ENCODE measurements around the gene MFAP4. TPM values are rescaled to one million over a fixed set of nuclear protein-coding genes. Genes with fewer than 3 reads are reported as not detected.

MFAP4 gene
- total RNA-seq, 5 donors from 2014 or later (not counting 1 experiment from before 2014, with no cell fraction given): 0.18 to 0.63 (median 0.46) TPM; not detected in 2

DNA sequence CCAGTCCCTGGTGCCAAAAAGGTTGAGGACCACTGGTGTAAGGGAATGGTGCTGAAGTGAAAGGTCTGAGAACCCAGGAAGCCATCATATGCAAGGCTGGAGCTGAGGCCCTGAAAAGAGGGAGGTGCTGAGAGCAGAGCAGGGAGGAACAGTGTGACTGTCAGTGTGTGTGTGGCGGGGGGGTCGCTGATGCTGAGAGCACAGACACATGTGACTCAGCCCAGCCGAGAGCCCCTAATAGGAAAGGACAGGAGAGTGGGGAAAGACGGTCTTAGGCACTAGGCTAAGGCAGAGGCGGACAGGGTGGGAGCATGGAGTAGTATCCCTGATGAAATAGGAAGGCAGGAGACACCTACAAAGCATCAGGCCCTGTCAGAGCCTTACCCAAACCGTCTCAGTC lies 25.7 kb downstream of the MFAP4 start:
- DNase-seq: no peak
- H3K4me1 Mint-ChIP-seq: peaks cover 0 to 10% (median 7%) of the 10 kb centered on the region in 3 donors
- CTCF ChIA-PET: interaction anchor here in 1 of 2 donors (0.6 kb wide), 1 partner anchor 110 kb away, joined by 4 read pairs; no protein-coding TSS in a partner anchor
- Histone ChIP-seq H3K9me3 (no peaks in the 10 kb centered on the region), H3K27me3 (replicated peaks in 1 of 2; ENCODE audit: control insufficient read depth in 2 of 2, extremely low read depth in 1 of 2, insufficient read depth in 2 of 2, low read length in 1 of 2) (peaks cover 0 to 35% of the 10 kb centered on the region in 2 experiments), H3K4me3 (ENCODE audit: control insufficient read depth in 1 of 2, extremely low read depth in 1 of 2, low read length in 1 of 2) (no peak overlapping the region), H3K36me3 (ENCODE audit: control insufficient read depth in 2 of 2, extremely low read depth in 1 of 2, insufficient read depth in 1 of 2, low read length in 1 of 2) (no peaks in the 10 kb centered on the region), H3K27ac (ENCODE audit: low read length) (no peak overlapping the region), H3K4me1 (ENCODE audit: control insufficient read depth in 1 of 2, extremely low read depth in 1 of 2, insufficient read depth in 2 of 2, low read length in 2 of 2) (peaks cover 0 to 14% of the 10 kb centered on the region in 2 experiments)
- no peaks in the 10 kb centered on the region for H3K36me3 Mint-ChIP-seq
- no peak for ATAC-seq (replicated peaks in 1 of 4)
- H3K27me3 Mint-ChIP-seq: peaks cover 10 to 21% of the 10 kb centered on the region in 2 donors
- peak overlapping the region; percentile 38 to 73 (median 45) for H3K4me3 Mint-ChIP-seq
- no peak overlapping the region for H3K27ac Mint-ChIP-seq
- POLR2A ChIA-PET: no interaction called here
- WGBS (ENCODE audit: insufficient coverage): 81% methylated on average over 4 of the region's 6 CpGs
- H3K9me3 Mint-ChIP-seq: no peaks in the 10 kb centered on the region

- 89% methylated on average over 5 of the region's 8 CpGs for whole genome bisulfite sequencing (ENCODE audit: insufficient coverage)
- ATAC-seq (replicated peaks in 1 of 4): no peak
- H3K9me3 ChIP-seq: no peaks in the 10 kb centered on the region
- CTCF ChIA-PET: no interaction called here
- H3K36me3 ChIP-seq (ENCODE audit: control insufficient read depth in 2 of 2, extremely low read depth in 1 of 2, insufficient read depth in 1 of 2, low read length in 1 of 2): no peaks in the 10 kb centered on the region
- Mint-ChIP-seq H3K9me3 (no peaks in the 10 kb centered on the region), H3K27ac (no peak overlapping the region), H3K4me1 (peaks cover 0 to 10% (median 7%) of the 10 kb centered on the region in 3 donors), H3K4me3 (peak overlapping the region in 1 of 3 donors; percentile 73), H3K36me3 (no peaks in the 10 kb centered on the region), H3K27me3 (peaks cover 10 to 18% of the 10 kb centered on the region in 2 donors)
- peaks cover 0 to 35% of the 10 kb centered on the region in 2 experiments for H3K27me3 ChIP-seq (replicated peaks in 1 of 2; ENCODE audit: control insufficient read depth in 2 of 2, extremely low read depth in 1 of 2, insufficient read depth in 2 of 2, low read length in 1 of 2)
- POLR2A ChIA-PET: no interaction called here
- peaks cover 0 to 14% of the 10 kb centered on the region in 2 experiments for H3K4me1 ChIP-seq (ENCODE audit: control insufficient read depth in 1 of 2, extremely low read depth in 1 of 2, insufficient read depth in 2 of 2, low read length in 2 of 2)
- no peak for DNase-seq
- no peak overlapping the region for H3K27ac ChIP-seq (ENCODE audit: low read length)
- no peak overlapping the region for H3K4me3 ChIP-seq (ENCODE audit: control insufficient read depth in 1 of 2, extremely low read depth in 1 of 2, low read length in 1 of 2)
Measured at GRCh38 chr17:19360772-19361171, 26.2 kb downstream of the MFAP4 start.

DNA sequence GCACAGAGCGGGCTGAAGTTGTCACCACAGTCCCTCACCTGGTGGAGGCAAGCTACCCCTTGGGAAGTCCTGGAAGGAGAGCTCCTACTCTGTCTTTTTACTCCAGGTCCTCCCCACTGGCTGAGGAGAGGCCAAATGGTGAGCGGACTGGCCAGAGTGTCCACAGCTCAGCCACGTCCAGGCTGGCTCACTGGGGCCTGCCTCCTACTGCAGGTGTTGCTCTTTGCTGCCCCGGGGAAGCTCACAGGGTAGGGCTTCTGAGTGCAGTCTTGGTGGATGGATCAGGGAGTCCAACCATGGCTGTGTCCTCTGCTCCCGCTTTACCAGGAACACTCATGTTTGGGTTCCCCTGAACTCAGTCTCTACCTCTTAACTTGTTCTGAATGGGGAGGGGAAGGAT lies 27.1 kb downstream of the MFAP4 start:
- ATAC-seq (replicated peaks in 1 of 4): no peak
- 81% methylated on average over 3 of the region's 5 CpGs for WGBS (ENCODE audit: insufficient coverage)

GRCh38 chr17:19359151-19359550 lies 27.8 kb downstream of the MFAP4 start:
- no peak for ATAC-seq (replicated peaks in 1 of 4)
- CTCF ChIA-PET: no interaction called here
- WGBS (ENCODE audit: insufficient coverage): 84% methylated on average over 7 of the region's 7 CpGs
- Histone ChIP-seq H3K27me3 (replicated peaks in 1 of 2; ENCODE audit: control insufficient read depth in 2 of 2, extremely low read depth in 1 of 2, insufficient read depth in 2 of 2, low read length in 1 of 2) (peaks cover 0 to 31% of the 10 kb centered on the region in 2 experiments), H3K4me1 (ENCODE audit: control insufficient read depth in 1 of 2, extremely low read depth in 1 of 2, insufficient read depth in 2 of 2, low read length in 2 of 2) (peaks cover 0 to 14% of the 10 kb centered on the region in 2 experiments), H3K9me3 (no peaks in the 10 kb centered on the region), H3K4me3 (ENCODE audit: control insufficient read depth in 1 of 2, extremely low read depth in 1 of 2, low read length in 1 of 2) (no peak overlapping the region), H3K27ac (ENCODE audit: low read length) (no peak overlapping the region), H3K36me3 (ENCODE audit: control insufficient read depth in 2 of 2, extremely low read depth in 1 of 2, insufficient read depth in 1 of 2, low read length in 1 of 2) (no peaks in the 10 kb centered on the region)
- Mint-ChIP-seq H3K4me3 (no peak overlapping the region), H3K27ac (no peak overlapping the region), H3K9me3 (no peaks in the 10 kb centered on the region), H3K27me3 (peaks cover 14 to 19% of the 10 kb centered on the region in 2 donors), H3K4me1 (peaks cover 0 to 10% (median 7%) of the 10 kb centered on the region in 3 donors), H3K36me3 (no peaks in the 10 kb centered on the region)
- DNase-seq: no peak
- POLR2A ChIA-PET: no interaction called here

More for the DNA sequence above, 27.1 kb downstream of the MFAP4 start:
- H3K27ac Mint-ChIP-seq: no peak overlapping the region
- Histone ChIP-seq H3K9me3 (no peaks in the 10 kb centered on the region), H3K27me3 (replicated peaks in 1 of 2; ENCODE audit: control insufficient read depth in 2 of 2, extremely low read depth in 1 of 2, insufficient read depth in 2 of 2, low read length in 1 of 2) (peaks cover 0 to 31% of the 10 kb centered on the region in 2 experiments), H3K4me1 (ENCODE audit: control insufficient read depth in 1 of 2, extremely low read depth in 1 of 2, insufficient read depth in 2 of 2, low read length in 2 of 2) (peaks cover 0 to 14% of the 10 kb centered on the region in 2 experiments), H3K27ac (ENCODE audit: low read length) (no peak overlapping the region), H3K36me3 (ENCODE audit: control insufficient read depth in 2 of 2, extremely low read depth in 1 of 2, insufficient read depth in 1 of 2, low read length in 1 of 2) (no peaks in the 10 kb centered on the region), H3K4me3 (ENCODE audit: control insufficient read depth in 1 of 2, extremely low read depth in 1 of 2, low read length in 1 of 2) (no peak overlapping the region)
- H3K4me3 Mint-ChIP-seq: no peak overlapping the region
- peaks cover 0 to 10% (median 7%) of the 10 kb centered on the region in 3 donors for H3K4me1 Mint-ChIP-seq
- ChIA-PET POLR2A (no interaction called here), CTCF (interaction anchor here in 1 of 2 donors (0.6 kb wide), 1 partner anchor 335 kb away, joined by 4 read pairs; no protein-coding TSS in a partner anchor)
- DNase-seq: no peak
- peaks cover 13 to 17% of the 10 kb centered on the region in 2 donors for H3K27me3 Mint-ChIP-seq
- no peaks in the 10 kb centered on the region for H3K9me3 Mint-ChIP-seq
- H3K36me3 Mint-ChIP-seq: no peaks in the 10 kb centered on the region

- 100% methylated on average over 2 of the region's 7 CpGs for WGBS (ENCODE audit: insufficient coverage)
- no peak for DNase-seq
- Mint-ChIP-seq H3K27me3 (peaks cover 14 to 21% of the 10 kb centered on the region in 2 donors), H3K27ac (no peak overlapping the region), H3K4me3 (no peak overlapping the region), H3K36me3 (no peaks in the 10 kb centered on the region), H3K4me1 (peaks cover 0 to 8% (median 7%) of the 10 kb centered on the region in 3 donors), H3K9me3 (no peaks in the 10 kb centered on the region)
- Histone ChIP-seq H3K27ac (ENCODE audit: low read length) (no peak overlapping the region), H3K36me3 (ENCODE audit: control insufficient read depth in 2 of 2, extremely low read depth in 1 of 2, insufficient read depth in 1 of 2, low read length in 1 of 2) (no peaks in the 10 kb centered on the region), H3K4me3 (ENCODE audit: control insufficient read depth in 1 of 2, extremely low read depth in 1 of 2, low read length in 1 of 2) (no peak overlapping the region), H3K9me3 (no peaks in the 10 kb centered on the region), H3K4me1 (ENCODE audit: control insufficient read depth in 1 of 2, extremely low read depth in 1 of 2, insufficient read depth in 2 of 2, low read length in 2 of 2) (peaks cover 0 to 8% of the 10 kb centered on the region in 2 experiments), H3K27me3 (replicated peaks in 1 of 2; ENCODE audit: control insufficient read depth in 2 of 2, extremely low read depth in 1 of 2, insufficient read depth in 2 of 2, low read length in 1 of 2) (peaks cover 0 to 33% of the 10 kb centered on the region in 2 experiments)
- CTCF ChIA-PET: no interaction called here
- POLR2A ChIA-PET: no interaction called here
- no peak for ATAC-seq (replicated peaks in 1 of 4)
Measured at GRCh38 chr17:19357761-19358160, 29.2 kb downstream of the MFAP4 start.

GRCh38 chr17:19357351-19357750 lies 29.6 kb downstream of the MFAP4 start:
- peaks cover 0 to 6% of the 10 kb centered on the region in 2 experiments for H3K4me1 ChIP-seq (ENCODE audit: control insufficient read depth in 1 of 2, extremely low read depth in 1 of 2, insufficient read depth in 2 of 2, low read length in 2 of 2)
- DNase-seq (no peak), ATAC-seq (replicated peaks in 1 of 4) (no peak)
- ChIA-PET POLR2A (no interaction called here), CTCF (no interaction called here)
- H3K9me3 Mint-ChIP-seq: no peaks in the 10 kb centered on the region
- H3K4me3 ChIP-seq (ENCODE audit: control insufficient read depth in 1 of 2, extremely low read depth in 1 of 2, low read length in 1 of 2): no peak overlapping the region
- H3K27ac Mint-ChIP-seq: no peak overlapping the region
- H3K27me3 ChIP-seq (replicated peaks in 1 of 2; ENCODE audit: control insufficient read depth in 2 of 2, extremely low read depth in 1 of 2, insufficient read depth in 2 of 2, low read length in 1 of 2): peaks cover 0 to 33% of the 10 kb centered on the region in 2 experiments
- no peaks in the 10 kb centered on the region for H3K9me3 ChIP-seq
- H3K36me3 ChIP-seq (ENCODE audit: control insufficient read depth in 2 of 2, extremely low read depth in 1 of 2, insufficient read depth in 1 of 2, low read length in 1 of 2): no peaks in the 10 kb centered on the region
- H3K36me3 Mint-ChIP-seq: no peaks in the 10 kb centered on the region
- H3K27ac ChIP-seq (ENCODE audit: low read length): no peak overlapping the region
- peaks cover 0 to 8% (median 7%) of the 10 kb centered on the region in 3 donors for H3K4me1 Mint-ChIP-seq
- peaks cover 14 to 21% of the 10 kb centered on the region in 2 donors for H3K27me3 Mint-ChIP-seq
- no peak overlapping the region for H3K4me3 Mint-ChIP-seq
- 83% methylated on average over 5 of the region's 7 CpGs for WGBS (ENCODE audit: insufficient coverage)
